Measurements from ENCODE around the gene SUMO4. TPM values are rescaled to one million over a fixed set of nuclear protein-coding genes. Genes with fewer than 3 reads are reported as not detected.

Gene SUMO4
- total and polyA plus RNA-seq, 2 donors (not counting 1 experiment from before 2014, with no cell fraction given): 2.1 TPM; not detected in 1

DNA sequence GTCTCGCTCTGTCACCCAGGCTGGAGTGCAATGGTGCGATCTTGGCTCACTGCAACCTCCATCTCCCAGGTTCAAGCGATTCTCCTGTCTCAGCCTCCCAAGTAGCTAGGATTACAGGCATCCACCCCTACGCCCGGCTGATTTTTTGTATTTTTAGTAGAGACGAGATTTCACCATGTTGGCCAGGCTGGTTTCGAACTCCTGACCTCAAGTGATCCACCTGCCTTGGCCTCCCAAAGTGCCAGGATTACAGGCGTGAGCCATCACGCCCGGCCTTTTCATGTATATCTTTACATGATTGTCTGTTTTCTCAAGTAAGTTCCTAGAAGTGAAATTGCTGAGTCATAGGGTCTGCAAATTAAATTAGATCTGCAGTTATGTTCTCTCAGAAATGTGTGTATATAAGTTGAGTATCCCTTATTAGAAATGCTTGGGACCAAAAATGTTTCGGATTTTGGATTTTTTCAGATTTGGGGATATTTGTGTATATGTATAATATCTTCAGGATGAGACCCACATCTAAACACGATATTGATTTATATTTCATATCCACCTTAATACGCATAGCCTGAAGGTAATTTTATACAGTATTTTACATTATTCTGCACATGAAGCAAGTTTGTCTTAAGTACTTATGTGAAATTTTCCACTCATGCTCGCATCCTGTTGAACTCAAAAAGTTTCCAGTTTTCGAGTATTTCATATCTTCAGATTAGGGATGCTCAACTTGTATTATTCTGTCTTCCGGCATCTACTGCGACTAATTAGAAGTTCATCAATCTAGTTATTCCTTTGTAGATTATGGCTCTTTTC is 42.1 kb upstream of the SUMO4 start:
- H3K27me3 ChIP-seq (ENCODE audit: control insufficient read depth, insufficient read depth, low read length): no peaks in the 10 kb centered on the region
- peak in 1 of 2 donors; percentile 18 for DNase-seq (ENCODE audit: low read depth in 2 of 2)
- peaks cover 41% of the 10 kb centered on the region for H3K79me2 ChIP-seq (ENCODE audit: control insufficient read depth, insufficient read depth, low read length)
- no peak overlapping the region for H3K27ac ChIP-seq (ENCODE audit: insufficient read depth, low read length)
- no peaks in the 10 kb centered on the region for H3K9me3 ChIP-seq (ENCODE audit: control insufficient read depth, insufficient read depth, low read depth, low read length)
- H3K4me3 ChIP-seq (replicated peaks in 1 of 4; ENCODE audit: control extremely low read depth in 1 of 4, insufficient read depth in 1 of 4, low read depth in 3 of 4, low read length in 4 of 4): no peak overlapping the region
- H2AFZ ChIP-seq (ENCODE audit: low read length): no peak overlapping the region
- peaks cover 2% of the 10 kb centered on the region for H4K20me1 ChIP-seq (ENCODE audit: control insufficient read depth, extremely low read depth, insufficient read depth, low read length)
- no peaks in the 10 kb centered on the region for H3K4me1 ChIP-seq (ENCODE audit: control insufficient read depth, extremely low read depth, insufficient read depth, low read length)
- H3K4me2 ChIP-seq (ENCODE audit: extremely low read depth, insufficient read depth, low read length): no peak overlapping the region
- H3K9ac ChIP-seq (ENCODE audit: insufficient read depth, low read length): no peak overlapping the region
- no peak for TF ChIP-seq EZH2 (IDR thresholded peaks at IDR 0.05; ENCODE audit: low read length, missing control alignments)
- TF ChIP-seq, protein P1, sequence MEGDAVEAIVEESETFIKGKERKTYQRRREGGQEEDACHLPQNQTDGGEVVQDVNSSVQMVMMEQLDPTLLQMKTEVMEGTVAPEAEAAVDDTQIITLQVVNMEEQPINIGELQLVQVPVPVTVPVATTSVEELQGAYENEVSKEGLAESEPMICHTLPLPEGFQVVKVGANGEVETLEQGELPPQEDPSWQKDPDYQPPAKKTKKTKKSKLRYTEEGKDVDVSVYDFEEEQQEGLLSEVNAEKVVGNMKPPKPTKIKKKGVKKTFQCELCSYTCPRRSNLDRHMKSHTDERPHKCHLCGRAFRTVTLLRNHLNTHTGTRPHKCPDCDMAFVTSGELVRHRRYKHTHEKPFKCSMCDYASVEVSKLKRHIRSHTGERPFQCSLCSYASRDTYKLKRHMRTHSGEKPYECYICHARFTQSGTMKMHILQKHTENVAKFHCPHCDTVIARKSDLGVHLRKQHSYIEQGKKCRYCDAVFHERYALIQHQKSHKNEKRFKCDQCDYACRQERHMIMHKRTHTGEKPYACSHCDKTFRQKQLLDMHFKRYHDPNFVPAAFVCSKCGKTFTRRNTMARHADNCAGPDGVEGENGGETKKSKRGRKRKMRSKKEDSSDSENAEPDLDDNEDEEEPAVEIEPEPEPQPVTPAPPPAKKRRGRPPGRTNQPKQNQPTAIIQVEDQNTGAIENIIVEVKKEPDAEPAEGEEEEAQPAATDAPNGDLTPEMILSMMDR (conservative IDR thresholded peaks at IDR 0.05 in 1 of 2, IDR thresholded peaks at IDR 0.05 in 1 of 2; ENCODE audit: low read depth in 1 of 2, low read length in 2 of 2): no peak
- no peaks in the 10 kb centered on the region for H3K36me3 ChIP-seq (ENCODE audit: control insufficient read depth, insufficient read depth, low read length)

DNA sequence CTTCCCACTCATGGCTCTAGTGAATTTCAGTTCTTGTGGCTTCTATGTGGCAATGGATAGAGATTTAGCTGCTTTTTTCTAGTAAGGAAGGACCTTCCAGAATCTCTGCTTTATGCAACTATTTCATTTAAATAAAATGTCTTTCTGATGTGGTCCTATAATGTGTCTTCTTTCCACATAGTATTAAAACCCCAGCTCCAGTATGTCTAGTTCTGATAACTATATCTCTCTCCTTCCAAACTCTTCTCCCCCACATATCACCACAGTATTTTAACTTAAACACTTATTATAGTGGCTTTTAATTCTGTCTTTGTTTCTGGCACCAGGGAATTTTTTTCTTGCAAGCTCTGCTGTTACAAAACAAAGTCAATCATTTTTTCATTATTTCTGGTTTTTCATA is 40.6 kb upstream of the SUMO4 start:
- no peak overlapping the region for H3K4me3 ChIP-seq (replicated peaks in 1 of 4; ENCODE audit: control extremely low read depth in 1 of 4, insufficient read depth in 1 of 4, low read depth in 3 of 4, low read length in 4 of 4)
- no peak overlapping the region for H3K4me2 ChIP-seq (ENCODE audit: extremely low read depth, insufficient read depth, low read length)
- H3K9me3 ChIP-seq (ENCODE audit: control insufficient read depth, insufficient read depth, low read depth, low read length): no peaks in the 10 kb centered on the region
- H3K27ac ChIP-seq (ENCODE audit: insufficient read depth, low read length): no peak overlapping the region
- H3K4me1 ChIP-seq (ENCODE audit: control insufficient read depth, extremely low read depth, insufficient read depth, low read length): no peaks in the 10 kb centered on the region
- H4K20me1 ChIP-seq (ENCODE audit: control insufficient read depth, extremely low read depth, insufficient read depth, low read length): no peaks in the 10 kb centered on the region
- peaks cover 47% of the 10 kb centered on the region for H3K79me2 ChIP-seq (ENCODE audit: control insufficient read depth, insufficient read depth, low read length)
- H3K27me3 ChIP-seq (ENCODE audit: control insufficient read depth, insufficient read depth, low read length): no peaks in the 10 kb centered on the region
- no peak overlapping the region for H3K9ac ChIP-seq (ENCODE audit: insufficient read depth, low read length)
- H2AFZ ChIP-seq (ENCODE audit: low read length): no peak overlapping the region
- TF ChIP-seq, protein P1 (conservative IDR thresholded peaks at IDR 0.05 in 1 of 2, IDR thresholded peaks at IDR 0.05 in 1 of 2; ENCODE audit: low read depth in 1 of 2, low read length in 2 of 2): no peak
- TF ChIP-seq EZH2 (IDR thresholded peaks at IDR 0.05; ENCODE audit: low read length, missing control alignments): no peak
- no peak for DNase-seq (ENCODE audit: low read depth in 2 of 2)
- no peaks in the 10 kb centered on the region for H3K36me3 ChIP-seq (ENCODE audit: control insufficient read depth, insufficient read depth, low read length)

DNA sequence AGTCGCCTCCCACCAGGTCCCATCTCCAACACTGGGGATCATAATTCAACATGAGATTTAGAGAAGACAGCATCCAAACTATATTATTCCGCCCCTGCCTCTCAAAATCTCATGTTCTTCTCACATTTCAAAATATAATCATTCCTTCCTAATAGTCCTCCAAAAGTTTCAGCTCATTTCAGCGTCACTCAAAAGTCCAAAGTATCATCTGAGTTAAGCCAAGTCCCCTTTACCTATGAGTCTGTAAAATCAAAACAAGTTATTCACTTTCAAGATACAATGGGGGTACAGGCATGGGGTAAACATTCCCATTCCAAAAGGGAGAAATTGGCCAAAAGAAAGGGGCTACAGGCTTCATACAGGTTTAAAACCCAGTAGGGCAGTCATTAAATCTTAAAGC is 39.5 kb upstream of the SUMO4 start:
- Histone ChIP-seq H2AFZ (ENCODE audit: low read length) (no peak overlapping the region), H3K9ac (ENCODE audit: insufficient read depth, low read length) (no peak overlapping the region), H3K36me3 (ENCODE audit: control insufficient read depth, insufficient read depth, low read length) (no peaks in the 10 kb centered on the region), H3K9me3 (ENCODE audit: control insufficient read depth, insufficient read depth, low read depth, low read length) (no peaks in the 10 kb centered on the region), H3K27ac (ENCODE audit: insufficient read depth, low read length) (no peak overlapping the region), H3K4me1 (ENCODE audit: control insufficient read depth, extremely low read depth, insufficient read depth, low read length) (no peaks in the 10 kb centered on the region), H4K20me1 (ENCODE audit: control insufficient read depth, extremely low read depth, insufficient read depth, low read length) (no peaks in the 10 kb centered on the region), H3K4me2 (ENCODE audit: extremely low read depth, insufficient read depth, low read length) (no peak overlapping the region), H3K4me3 (replicated peaks in 1 of 4; ENCODE audit: control extremely low read depth in 1 of 4, insufficient read depth in 1 of 4, low read depth in 3 of 4, low read length in 4 of 4) (no peak overlapping the region), H3K27me3 (ENCODE audit: control insufficient read depth, insufficient read depth, low read length) (no peaks in the 10 kb centered on the region), H3K79me2 (ENCODE audit: control insufficient read depth, insufficient read depth, low read length) (peaks cover 46% of the 10 kb centered on the region)
- no peak for DNase-seq (ENCODE audit: low read depth in 2 of 2)
- TF ChIP-seq EZH2 (IDR thresholded peaks at IDR 0.05; ENCODE audit: low read length, missing control alignments): no peak
- TF ChIP-seq, protein P1 (conservative IDR thresholded peaks at IDR 0.05 in 1 of 2, IDR thresholded peaks at IDR 0.05 in 1 of 2; ENCODE audit: low read depth in 1 of 2, low read length in 2 of 2): no peak
